Uterus (tissue), 4 donors: ENCODE results near the gene DKC1. TPM values are rescaled to one million over a fixed set of nuclear protein-coding genes. Genes with fewer than 3 reads are reported as not detected.
A peak's percentile ranks its signal among the peaks of the same experiment; 100 is the strongest.

Source experiments
- DNase-seq, 2 donors: peaks; one replicate each; pipeline ENCODE4 v3.0.0-alpha.2; 2019 to 2020
- H3K27ac ChIP-seq, 2 donors: fragments of 200-600 bp; sonication (generic); 1 replicate in 1 of 2; 2 replicates in 1 of 2; pipeline ENCODE4 v1.5.1; 2016 to 2018
- H3K27me3 ChIP-seq, 2 donors: fragments of 200-600 bp; sonication (generic); one replicate each; pipeline ENCODE4 v1.5.1; 2018 to 2019; ENCODE audit warnings: control low read depth in 1 of 2
- H3K36me3 ChIP-seq, 2 donors: fragments of 200-600 bp; sonication (generic); one replicate each; pipeline ENCODE4 v1.5.1; 2019; ENCODE audit warnings: control low read depth in 1 of 2
- H3K4me1 ChIP-seq, 2 donors: fragments of 200-600 bp; sonication (generic); one replicate each; pipeline ENCODE4 v1.5.1; 2018 to 2019; ENCODE audit warnings: control low read depth in 1 of 2
- H3K4me3 ChIP-seq, 2 donors: fragments of 200-600 bp; sonication (generic); 1 replicate in 1 of 2; 2 replicates in 1 of 2; pipeline ENCODE4 v1.5.1; 2018 to 2019; ENCODE audit warnings: mild to moderate bottlenecking in 1 of 2
- H3K9me3 ChIP-seq, 2 donors: fragments of 200-600 bp; sonication (generic); one replicate each; pipeline ENCODE4 v1.5.1; 2019; ENCODE audit warnings: control low read depth in 1 of 2
- POLR2A ChIP-seq, 2 donors: fragments of 450-650 bp; IDR thresholded peaks; one replicate each; pipeline ENCODE4 v1.6.1; 2016; ENCODE audit warnings: antibody characterized with exemption in 2 of 2, mild to moderate bottlenecking in 1 of 2, moderate library complexity in 1 of 2
- intact Hi-C: fragments of 100-400 bp; cut with DNase I; formaldehyde crosslinking; loops from one replicate; pipeline ENCODE4 v1.15.1; 2023; ENCODE audit warnings: low total_unique reads
- total RNA-seq, 4 donors: library from RNA; depleted of rRNA in 3 of 4; stranded (reverse); fragments of >200 nt in 3 of 4; gene quantifications; one replicate each; pipeline versions ENCODE4 v1.1.0 to v1.2.4, GENCODE V29; 2014 to 2023
- TF ChIP-seq, protein P1 (sequence below), 4 experiments: fragments of 200-600 bp in 2 of 4; fragments of 450-650 bp in 2 of 4; sonication (generic) in 2 of 4; IDR thresholded peaks; one replicate each; pipeline ENCODE4 v1.5.1; 2016 to 2019; ENCODE audit warnings: antibody characterized with exemption in 4 of 4, mild to moderate bottlenecking in 2 of 4, moderate library complexity in 1 of 4
- donor health status: DM: yes; HTN: yes; CAD: no.

The DKC1 gene
- total RNA-seq, 4 donors from 2014 or later, result 6.4 to 36.4 (median 19.1) TPM

DNA sequence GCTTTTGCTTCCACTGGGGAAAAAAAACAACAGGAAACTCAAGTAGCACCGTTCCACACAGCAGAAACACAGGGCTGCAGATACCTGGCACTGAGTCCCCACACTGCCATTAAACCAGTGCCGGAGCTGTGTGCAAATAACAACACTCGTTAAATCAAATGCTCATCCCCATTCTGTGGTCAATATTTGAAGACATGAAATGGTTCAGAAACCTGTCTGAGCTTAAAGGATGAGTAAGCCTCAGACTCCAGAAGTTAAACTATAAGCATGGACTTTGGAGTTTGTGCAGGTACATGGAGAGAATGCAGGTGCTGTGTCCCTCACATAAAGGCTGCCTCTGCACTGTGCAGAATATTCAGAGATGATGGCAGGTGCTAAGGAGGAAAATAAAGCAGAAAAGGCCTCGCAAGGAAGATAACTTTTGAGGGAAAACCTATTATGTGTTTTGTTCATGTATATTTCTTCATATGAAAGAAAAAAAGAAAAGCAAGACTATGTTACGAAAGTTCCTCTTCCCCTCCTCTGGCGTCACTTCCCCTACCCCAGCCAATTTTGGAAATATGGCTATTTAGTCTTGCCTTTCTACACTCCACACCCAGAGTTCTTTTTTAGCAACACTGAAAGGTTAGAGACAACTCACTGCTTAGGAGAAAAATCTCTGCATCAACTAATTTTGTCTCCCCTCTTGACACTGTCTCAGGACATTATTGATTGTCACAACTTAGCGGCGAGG, 38.0 kb downstream of the DKC1 start:
- intact Hi-C loops, result no loop called here
- TF ChIP-seq, protein P1, sequence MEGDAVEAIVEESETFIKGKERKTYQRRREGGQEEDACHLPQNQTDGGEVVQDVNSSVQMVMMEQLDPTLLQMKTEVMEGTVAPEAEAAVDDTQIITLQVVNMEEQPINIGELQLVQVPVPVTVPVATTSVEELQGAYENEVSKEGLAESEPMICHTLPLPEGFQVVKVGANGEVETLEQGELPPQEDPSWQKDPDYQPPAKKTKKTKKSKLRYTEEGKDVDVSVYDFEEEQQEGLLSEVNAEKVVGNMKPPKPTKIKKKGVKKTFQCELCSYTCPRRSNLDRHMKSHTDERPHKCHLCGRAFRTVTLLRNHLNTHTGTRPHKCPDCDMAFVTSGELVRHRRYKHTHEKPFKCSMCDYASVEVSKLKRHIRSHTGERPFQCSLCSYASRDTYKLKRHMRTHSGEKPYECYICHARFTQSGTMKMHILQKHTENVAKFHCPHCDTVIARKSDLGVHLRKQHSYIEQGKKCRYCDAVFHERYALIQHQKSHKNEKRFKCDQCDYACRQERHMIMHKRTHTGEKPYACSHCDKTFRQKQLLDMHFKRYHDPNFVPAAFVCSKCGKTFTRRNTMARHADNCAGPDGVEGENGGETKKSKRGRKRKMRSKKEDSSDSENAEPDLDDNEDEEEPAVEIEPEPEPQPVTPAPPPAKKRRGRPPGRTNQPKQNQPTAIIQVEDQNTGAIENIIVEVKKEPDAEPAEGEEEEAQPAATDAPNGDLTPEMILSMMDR (IDR thresholded peaks at IDR 0.05), result no peak
- no peak for TF ChIP-seq POLR2A (IDR thresholded peaks at IDR 0.05)
- Histone ChIP-seq H3K27me3 (no peaks in the 10 kb centered on the region), H3K9me3 (no peaks in the 10 kb centered on the region), H3K27ac (no peak overlapping the region), H3K4me3 (no peak overlapping the region), H3K36me3 (no peaks in the 10 kb centered on the region), H3K4me1 (no peaks in the 10 kb centered on the region)
- DNase-seq, result no peak

DNA sequence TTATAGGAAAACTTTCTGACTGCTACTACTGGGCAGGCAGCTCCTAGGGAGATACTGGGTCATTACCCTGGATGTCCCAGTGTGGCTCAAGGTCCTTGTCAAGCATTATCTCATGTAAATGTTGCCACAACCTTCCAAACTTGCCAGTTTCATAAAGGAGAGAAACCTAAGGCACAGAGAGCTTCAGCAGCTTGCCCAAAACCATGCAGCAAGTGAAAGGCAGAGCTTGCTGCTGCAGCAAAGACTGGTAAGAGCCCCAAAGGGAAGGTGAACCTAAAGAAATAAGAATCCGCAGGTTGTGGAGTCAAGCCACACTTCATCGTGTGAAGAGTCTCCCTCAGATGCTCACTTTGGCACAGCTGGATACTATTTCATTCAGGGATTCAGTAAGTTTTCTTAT, 40.3 kb downstream of the DKC1 start:
- Histone ChIP-seq H3K36me3 (no peaks in the 10 kb centered on the region), H3K27ac (no peak overlapping the region), H3K27me3 (no peaks in the 10 kb centered on the region), H3K4me3 (no peak overlapping the region), H3K4me1 (no peaks in the 10 kb centered on the region), H3K9me3 (no peaks in the 10 kb centered on the region)
- TF ChIP-seq, protein P1 (IDR thresholded peaks at IDR 0.05), result no peak
- no peak for TF ChIP-seq POLR2A (IDR thresholded peaks at IDR 0.05)
- DNase-seq, result no peak
- intact Hi-C loops, result no loop called here

DNA sequence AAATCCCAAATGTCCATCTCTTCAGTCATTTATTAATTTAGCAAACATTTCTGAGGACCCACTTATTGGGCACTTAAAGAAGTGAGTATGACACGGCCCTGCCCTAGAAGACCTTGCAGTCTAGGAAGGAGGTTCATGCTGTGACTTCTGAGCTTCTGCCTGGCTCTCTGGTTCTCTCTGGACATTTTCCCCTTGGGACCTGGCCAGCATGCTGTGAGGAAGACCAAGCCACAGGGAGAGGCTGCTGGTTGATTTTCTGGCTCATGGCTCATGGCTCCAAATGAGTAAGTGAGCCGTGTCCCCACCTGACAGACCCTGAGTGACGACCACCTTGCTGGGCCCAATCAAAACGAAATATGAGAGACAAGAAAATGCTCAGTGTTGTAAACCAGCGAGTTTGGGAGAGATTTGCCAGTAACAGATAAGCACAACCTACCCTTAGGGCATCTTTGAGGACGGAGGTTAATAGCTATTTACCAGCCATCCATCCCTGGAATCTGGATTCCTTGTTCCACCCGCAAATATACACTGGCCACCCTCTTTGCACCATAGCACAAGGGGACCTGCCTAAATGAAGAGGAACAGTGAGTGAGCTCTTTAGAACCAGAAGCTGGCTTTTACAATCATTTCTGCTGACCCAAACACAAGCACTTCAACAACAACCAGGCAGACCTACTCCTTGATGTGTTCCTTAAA, 41.7 kb downstream of the DKC1 start:
- TF ChIP-seq POLR2A (IDR thresholded peaks at IDR 0.05), result no peak
- TF ChIP-seq, protein P1 (IDR thresholded peaks at IDR 0.05), result no peak
- Histone ChIP-seq H3K9me3 (no peaks in the 10 kb centered on the region), H3K4me3 (peak overlapping the region; percentile 54 to 57), H3K36me3 (no peaks in the 10 kb centered on the region), H3K4me1 (no peaks in the 10 kb centered on the region), H3K27me3 (no peaks in the 10 kb centered on the region), H3K27ac (peak overlapping the region; percentile 43 to 73)
- DNase-seq, result no peak
- intact Hi-C loops, result no loop called here

DNA sequence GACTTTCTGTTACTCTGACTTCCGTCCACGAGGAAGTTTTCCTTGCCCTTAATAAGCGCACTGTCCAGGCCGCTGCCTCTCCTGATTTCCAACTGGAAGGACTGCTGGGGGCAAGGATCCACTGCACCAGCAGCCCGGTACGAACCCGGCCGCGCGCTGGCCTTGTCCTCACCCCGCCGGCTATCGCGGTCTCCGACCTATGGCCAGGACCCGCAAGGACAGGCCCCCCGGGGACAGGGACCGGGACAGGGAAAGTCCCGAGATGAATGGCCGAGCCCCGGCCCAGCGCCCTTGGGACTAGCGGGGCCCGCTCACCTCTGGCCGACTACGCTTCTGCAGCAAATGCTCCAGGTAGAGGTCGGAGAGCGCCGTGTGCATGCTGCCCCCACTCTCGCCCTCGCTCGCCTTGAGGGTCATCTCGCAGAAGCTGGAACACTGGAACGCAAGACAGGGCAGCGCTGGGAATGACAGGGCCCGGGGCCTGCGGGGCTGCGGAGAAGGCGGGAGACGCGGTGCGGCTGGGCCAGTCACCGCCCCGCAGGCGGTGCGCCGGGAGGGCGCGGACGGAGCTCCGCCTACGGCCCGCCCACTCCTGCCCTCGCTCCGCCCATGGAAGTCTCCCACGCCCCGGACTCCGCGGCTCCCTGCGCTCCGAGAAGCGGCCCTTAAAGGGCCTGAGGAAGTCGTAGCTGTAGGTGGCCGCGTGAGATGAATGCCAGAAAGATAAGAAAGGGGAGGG, 42.5 kb downstream of the DKC1 start, which contains the start of gene MPP1:
MPP1 (minus strand) TSS at position 529 of the 739 bp plus-strand sequence; CDS start at position 417, 112 bp downstream.
- peak within 1 kb of the TSS; percentile 54 to 57 for H3K4me3 ChIP-seq
- DNase-seq, result peak; percentile 58 to 77
- TF ChIP-seq, protein P1 (IDR thresholded peaks at IDR 0.05), result no peak
- peak; percentile 30 to 39 for TF ChIP-seq POLR2A (IDR thresholded peaks at IDR 0.05)
- no peaks in the 10 kb centered on the region for H3K36me3 ChIP-seq
- no peaks in the 10 kb centered on the region for H3K4me1 ChIP-seq
- H3K27ac ChIP-seq, result peak within 1 kb of the TSS; percentile 61 to 73
- intact Hi-C loops, result no loop called here
- no peaks in the 10 kb centered on the region for H3K27me3 ChIP-seq
- no peaks in the 10 kb centered on the region for H3K9me3 ChIP-seq
